ENCODE data around the gene JARID2.

The JARID2 gene

GRCh38 chr6:15437090-15437635 lies 191.3 kb downstream of the JARID2 start:
- no peak overlapping the region for H2AFZ ChIP-seq (ENCODE audit: low read length)
- H3K27me3 ChIP-seq (replicated peaks; ENCODE audit: insufficient read depth, low read length) = no peaks in the 10 kb centered on the region
- no peak overlapping the region for H3K4me3 ChIP-seq (ENCODE audit: low read length)
- H4K20me1 ChIP-seq (ENCODE audit: insufficient read depth, low read length) = no peaks in the 10 kb centered on the region
- H3K9ac ChIP-seq (ENCODE audit: low read length) = no peak overlapping the region
- no peaks in the 10 kb centered on the region for H3K9me2 ChIP-seq (replicated peaks; ENCODE audit: insufficient read depth, low read length)
- no peaks in the 10 kb centered on the region for H3K9me3 ChIP-seq (replicated peaks; ENCODE audit: insufficient read depth, low read length)
- no peak overlapping the region for H3K27ac ChIP-seq (ENCODE audit: low read length)
- no peak overlapping the region for H3K4me2 ChIP-seq (ENCODE audit: low read depth, low read length)
- TF ChIP-seq EZH2 (optimal IDR thresholded peaks at IDR 0.05; ENCODE audit: low read depth, low read length) (no peak), EZH2phosphoT487 (IDR thresholded peaks at IDR 0.05; ENCODE audit: low read length) (no peak), CTCF (IDR thresholded peaks at IDR 0.05; ENCODE audit: low read length) (no peak)
- DNase-seq = no peak
- H3K4me1 ChIP-seq (ENCODE audit: low read length) = peaks cover 72% of the 10 kb centered on the region
- H3F3A ChIP-seq (ENCODE audit: insufficient read depth, low read length) = peaks cover 23% of the 10 kb centered on the region
- peaks cover 77% of the 10 kb centered on the region for H3K79me2 ChIP-seq (ENCODE audit: low read length)
- no peaks in the 10 kb centered on the region for H3K36me3 ChIP-seq (replicated peaks; ENCODE audit: insufficient read depth, low read length)

- Histone ChIP-seq H3F3A (ENCODE audit: insufficient read depth, low read length) (peaks cover 7% of the 10 kb centered on the region), H3K4me3 (ENCODE audit: low read length) (no peak overlapping the region), H4K20me1 (ENCODE audit: insufficient read depth, low read length) (no peaks in the 10 kb centered on the region), H3K4me2 (ENCODE audit: low read depth, low read length) (peak overlapping the region; percentile 40), H3K27me3 (replicated peaks; ENCODE audit: insufficient read depth, low read length) (no peaks in the 10 kb centered on the region), H3K36me3 (replicated peaks; ENCODE audit: insufficient read depth, low read length) (no peaks in the 10 kb centered on the region), H2AFZ (ENCODE audit: low read length) (no peak overlapping the region), H3K79me2 (ENCODE audit: low read length) (peaks cover 84% of the 10 kb centered on the region), H3K4me1 (ENCODE audit: low read length) (peaks cover 48% of the 10 kb centered on the region), H3K9me2 (replicated peaks; ENCODE audit: insufficient read depth, low read length) (no peaks in the 10 kb centered on the region), H3K27ac (ENCODE audit: low read length) (peak overlapping the region; percentile 20; the same call in 1 of the 2 replicates), H3K9ac (ENCODE audit: low read length) (no peak overlapping the region), H3K9me3 (replicated peaks; ENCODE audit: insufficient read depth, low read length) (no peaks in the 10 kb centered on the region)
- peak; percentile 11 for DNase-seq
- no peak for TF ChIP-seq EZH2phosphoT487 (IDR thresholded peaks at IDR 0.05; ENCODE audit: low read length)
- no peak for TF ChIP-seq EZH2 (optimal IDR thresholded peaks at IDR 0.05; ENCODE audit: low read depth, low read length)
- no peak for TF ChIP-seq CTCF (IDR thresholded peaks at IDR 0.05; ENCODE audit: low read length)
Measured at GRCh38 chr6:15439410-15440025, 193.6 kb downstream of the JARID2 start.

GRCh38 chr6:15440040-15440439 lies 194.2 kb downstream of the JARID2 start:
- H3K9me3 ChIP-seq (replicated peaks; ENCODE audit: insufficient read depth, low read length) = no peaks in the 10 kb centered on the region
- H2AFZ ChIP-seq (ENCODE audit: low read length) = no peak overlapping the region
- H3K4me3 ChIP-seq (ENCODE audit: low read length) = no peak overlapping the region
- peak overlapping the region; percentile 40; the same call in 1 of the 2 replicates for H3K4me2 ChIP-seq (ENCODE audit: low read depth, low read length)
- H3K9ac ChIP-seq (ENCODE audit: low read length) = no peak overlapping the region
- TF ChIP-seq EZH2 (optimal IDR thresholded peaks at IDR 0.05; ENCODE audit: low read depth, low read length) (no peak), EZH2phosphoT487 (IDR thresholded peaks at IDR 0.05; ENCODE audit: low read length) (no peak)
- no peaks in the 10 kb centered on the region for H3K27me3 ChIP-seq (replicated peaks; ENCODE audit: insufficient read depth, low read length)
- H3K27ac ChIP-seq (ENCODE audit: low read length) = no peak overlapping the region
- H3F3A ChIP-seq (ENCODE audit: insufficient read depth, low read length) = peaks cover 2% of the 10 kb centered on the region
- H3K36me3 ChIP-seq (replicated peaks; ENCODE audit: insufficient read depth, low read length) = no peaks in the 10 kb centered on the region
- H4K20me1 ChIP-seq (ENCODE audit: insufficient read depth, low read length) = no peaks in the 10 kb centered on the region
- peaks cover 88% of the 10 kb centered on the region for H3K79me2 ChIP-seq (ENCODE audit: low read length)
- H3K4me1 ChIP-seq (ENCODE audit: low read length) = peaks cover 45% of the 10 kb centered on the region
- no peak for DNase-seq
- H3K9me2 ChIP-seq (replicated peaks; ENCODE audit: insufficient read depth, low read length) = no peaks in the 10 kb centered on the region
